KG1 (cell line): Measurements from ENCODE around the gene NUP88.

Source experiments
- DNase-seq: peaks from one replicate; lab custom pipeline; 2025; lab: John Stamatoyannopoulos, UW

NUP88 gene

DNA sequence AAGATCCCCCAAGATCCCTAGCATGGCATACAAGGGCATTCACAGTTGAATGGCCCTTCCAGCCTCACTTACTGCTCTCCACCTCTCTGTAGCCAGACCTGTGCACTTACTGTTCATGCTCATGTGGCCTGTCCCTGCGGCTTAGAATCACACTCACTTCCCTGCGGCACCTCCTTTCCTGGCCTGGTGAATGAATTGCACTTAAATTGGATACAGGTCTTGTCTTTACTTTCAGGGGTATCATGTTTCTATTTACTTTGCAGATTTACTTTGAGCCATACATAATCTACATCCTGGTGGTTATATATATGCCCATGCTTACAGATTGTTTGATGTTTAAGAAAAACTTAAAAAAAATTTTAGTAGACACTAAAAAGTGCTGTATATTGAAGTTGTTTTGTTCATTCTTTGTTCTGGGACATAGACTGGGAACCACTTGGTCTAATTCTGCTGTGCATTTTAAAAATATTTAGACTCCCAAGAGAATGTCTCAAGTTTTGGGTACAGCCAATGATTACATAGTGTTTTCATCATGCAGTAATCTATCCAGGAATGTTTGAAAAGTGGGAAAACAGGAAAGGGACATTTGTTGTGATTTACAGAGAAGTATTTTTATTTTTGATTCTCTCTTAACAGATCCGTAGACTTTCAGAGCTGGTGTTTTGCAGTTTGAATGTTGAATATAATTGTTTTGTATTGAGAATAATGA lies 63.9 kb downstream of the NUP88 start:
- no peak for DNase-seq

DNA sequence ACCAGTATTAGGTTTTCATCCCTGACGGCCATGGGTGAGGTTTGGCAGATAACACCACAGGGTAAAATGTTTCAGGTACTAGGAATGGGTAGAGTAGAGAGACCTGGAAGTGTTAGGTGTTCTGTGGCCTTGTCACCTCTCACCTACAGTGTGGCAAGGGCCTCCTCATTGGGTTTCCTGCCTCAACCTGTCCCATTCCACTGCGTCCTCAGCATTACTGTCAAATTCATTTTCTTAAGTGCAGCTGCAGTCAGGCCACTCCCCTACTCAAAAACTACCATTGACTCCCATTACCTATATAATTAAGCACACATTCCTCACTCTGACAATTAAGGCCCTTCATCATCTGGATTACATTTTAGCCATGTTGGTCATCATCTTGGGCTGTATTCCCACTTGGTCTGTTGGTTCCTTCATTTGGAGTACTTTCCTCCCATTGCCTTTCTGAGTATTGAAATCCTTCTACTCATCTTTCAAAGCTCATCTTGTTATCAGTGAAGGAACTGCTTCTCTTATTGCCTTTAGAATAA lies 64.5 kb downstream of the NUP88 start:
- no peak for DNase-seq

- DNase-seq = no peak
Measured at GRCh38 chr17:5354310-5354709, 65.2 kb downstream of the NUP88 start.

GRCh38 chr17:5352681-5353289 lies 66.7 kb downstream of the NUP88 start:
- DNase-seq = no peak

DNA sequence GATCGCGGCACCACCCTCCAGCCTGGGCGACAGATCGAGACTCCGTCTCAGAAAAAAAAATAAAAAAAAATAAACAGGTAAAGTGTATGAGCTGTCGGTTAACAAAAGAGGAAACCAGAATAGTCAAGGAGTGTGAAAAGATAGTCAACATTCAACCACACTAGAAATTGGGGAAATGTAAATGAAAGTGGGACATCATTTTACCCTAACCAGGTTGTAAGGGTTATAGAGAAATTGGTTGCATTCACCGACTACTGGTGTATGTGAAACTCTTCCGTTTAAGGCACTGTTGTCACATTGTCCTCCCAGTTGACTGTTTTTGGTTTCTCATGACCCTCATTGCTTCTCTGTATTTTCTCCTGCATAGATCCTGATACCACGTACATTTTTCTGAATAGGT lies 74.5 kb downstream of the NUP88 start:
- no peak for DNase-seq
